Measurements from ENCODE around the gene TMEM200C.
A peak's percentile ranks its signal among the peaks of the same experiment; 100 is the strongest.

Gene TMEM200C

DNA sequence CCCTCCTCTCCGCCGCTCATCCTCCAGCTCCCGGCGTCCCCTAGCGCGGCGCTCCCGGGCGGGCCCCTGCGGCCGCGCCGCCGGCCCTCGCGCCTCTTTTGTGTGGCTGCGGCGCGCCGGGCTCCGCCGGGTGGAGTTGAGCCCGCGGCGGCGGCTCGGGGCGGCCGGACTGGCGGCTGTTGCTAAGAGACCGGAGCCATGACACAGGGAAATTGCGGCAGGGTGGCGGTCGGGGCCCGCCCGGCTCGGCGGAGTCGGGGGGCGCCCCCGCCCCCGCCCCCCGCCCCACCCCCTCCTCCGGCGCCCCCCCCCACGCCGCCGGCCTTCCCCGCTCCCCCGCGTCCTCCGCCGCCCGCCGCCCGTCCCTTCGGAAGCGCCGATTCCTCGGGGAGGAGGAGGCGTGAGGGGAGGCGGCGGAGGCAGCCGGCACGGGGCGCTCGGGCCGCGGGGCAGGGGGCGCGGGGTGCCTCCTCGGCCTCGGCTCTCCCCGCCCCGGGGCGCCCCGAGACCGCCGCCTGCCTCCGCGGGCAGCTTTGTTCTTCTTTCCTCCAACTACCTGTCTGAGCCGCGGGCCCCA, at the start of gene TMEM200C:
Gene TMEM200C, minus strand, starts transcription at position 224 of the 577 bp plus-strand sequence. CDS start 3,459 bp downstream, outside the sequence.
- no peak for DNase-seq

DNA sequence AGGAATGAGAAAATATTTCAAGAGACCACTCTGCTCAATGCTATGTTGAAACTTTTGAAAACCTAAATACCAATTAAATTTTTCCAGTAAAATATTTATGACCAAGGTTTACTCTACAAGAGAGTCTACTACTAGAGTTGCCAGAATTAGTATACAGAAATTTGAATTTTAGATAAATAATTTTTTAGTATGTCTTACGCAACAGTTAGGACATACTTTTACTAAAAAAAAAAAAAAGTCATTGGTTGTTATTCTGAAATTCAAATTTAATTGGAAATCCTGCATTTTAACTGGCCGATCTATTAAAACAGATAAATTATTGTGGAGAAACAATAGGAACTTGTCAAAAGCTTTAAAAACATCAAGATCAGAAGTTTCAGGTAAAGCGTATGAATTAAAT, 49.1 kb upstream of the TMEM200C start:
- DNase-seq, result no peak

DNA sequence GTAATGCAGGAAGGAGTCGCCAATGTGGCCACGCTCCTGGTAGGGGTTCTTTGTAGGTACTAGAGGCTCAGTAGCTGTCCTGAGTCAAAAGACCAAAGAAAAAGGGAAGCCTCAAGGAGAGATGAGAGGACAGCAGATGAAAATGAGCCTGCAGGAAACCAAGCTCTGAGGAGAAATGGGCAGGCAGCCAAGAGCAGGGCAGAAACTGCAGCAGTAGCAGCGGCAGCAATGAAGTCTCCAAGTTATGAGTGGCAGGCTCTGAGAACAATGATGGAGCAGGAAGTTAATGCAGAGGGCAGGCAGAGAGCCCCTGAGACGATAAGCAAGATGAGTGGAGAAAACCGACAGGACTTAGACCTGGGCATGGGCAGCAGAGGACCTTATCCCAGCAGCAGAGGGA, 48.2 kb upstream of the TMEM200C start:
- no peak for DNase-seq

DNA sequence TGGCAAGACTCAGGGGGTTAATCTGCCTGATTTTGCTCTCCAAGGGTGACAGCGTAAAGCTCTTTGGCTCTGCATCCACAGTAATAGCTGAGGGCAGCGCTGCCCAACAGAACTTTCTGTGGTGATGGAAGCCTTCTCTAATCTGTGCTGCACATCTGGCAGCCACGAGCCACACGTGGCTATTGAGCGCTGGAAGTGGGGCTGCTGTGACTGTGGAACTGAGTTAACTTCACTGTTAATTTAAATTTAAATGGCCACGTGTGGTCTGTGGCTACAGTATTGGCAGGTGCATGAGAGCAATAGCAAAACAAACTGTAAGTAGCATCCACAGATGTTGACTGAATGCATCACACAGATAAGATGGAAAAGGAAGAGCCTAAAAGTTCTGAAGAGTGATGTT, 47.3 kb upstream of the TMEM200C start:
- no peak for DNase-seq

DNA sequence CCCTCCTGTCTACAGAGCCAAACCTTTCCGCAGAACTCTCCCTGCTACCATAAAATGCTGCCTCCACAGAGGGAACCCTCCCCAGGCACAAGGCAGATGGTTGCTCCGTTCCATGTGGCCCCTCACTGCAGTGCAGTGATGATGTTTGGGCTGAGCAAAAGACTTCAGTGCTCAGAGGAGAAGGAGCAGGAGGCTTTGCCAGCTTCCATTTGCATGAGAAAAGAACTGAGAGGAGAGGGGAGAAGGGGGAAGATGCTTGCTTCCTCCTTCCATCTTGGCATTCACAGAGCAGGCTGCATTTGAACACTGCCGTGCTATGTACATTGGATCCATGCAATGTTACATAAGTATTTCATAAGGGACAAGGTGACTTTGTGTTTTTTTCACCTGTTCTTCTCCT, 46.6 kb upstream of the TMEM200C start:
- no peak for DNase-seq

DNA sequence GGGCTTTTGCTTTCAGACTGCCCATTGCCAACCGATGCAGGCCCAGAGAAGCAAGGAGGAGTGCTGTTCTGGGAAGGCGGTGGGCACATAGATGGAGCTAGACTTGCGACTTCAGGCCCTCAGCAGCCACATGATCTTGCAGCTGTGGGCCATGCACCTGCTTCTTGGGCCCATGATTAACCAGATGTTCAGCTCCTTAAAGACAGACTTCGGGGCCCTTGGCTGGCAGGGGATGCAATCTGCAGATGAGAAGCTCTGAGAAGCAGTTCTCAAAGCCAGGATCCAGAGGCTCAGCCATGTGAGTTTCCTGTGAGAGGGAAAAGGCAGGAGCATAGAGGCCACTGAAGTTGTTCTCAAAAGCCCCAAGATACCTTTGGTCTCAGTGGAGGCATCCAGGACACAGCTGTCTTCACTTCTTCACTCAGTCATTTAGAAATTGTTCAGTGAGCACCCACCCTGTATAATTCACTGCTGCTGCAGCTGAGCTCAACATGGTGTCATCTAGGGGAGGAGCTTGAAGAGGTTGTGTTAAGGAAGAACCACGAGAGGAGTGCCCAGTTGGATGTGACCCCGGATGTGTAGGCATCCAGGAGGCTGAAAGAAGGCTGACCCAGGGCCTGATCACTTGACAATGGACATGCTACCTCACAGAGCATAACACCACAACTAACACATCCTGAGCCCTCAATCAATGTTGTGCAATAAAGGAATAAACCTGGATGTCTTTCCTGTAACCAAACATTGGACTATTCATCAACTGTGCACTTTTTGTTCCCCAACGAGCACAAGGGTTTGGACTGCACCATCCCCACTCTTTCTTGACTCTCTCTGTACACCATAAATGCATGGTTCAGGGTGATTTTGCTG, 44.7 kb upstream of the TMEM200C start:
- DNase-seq, result no peak

DNA sequence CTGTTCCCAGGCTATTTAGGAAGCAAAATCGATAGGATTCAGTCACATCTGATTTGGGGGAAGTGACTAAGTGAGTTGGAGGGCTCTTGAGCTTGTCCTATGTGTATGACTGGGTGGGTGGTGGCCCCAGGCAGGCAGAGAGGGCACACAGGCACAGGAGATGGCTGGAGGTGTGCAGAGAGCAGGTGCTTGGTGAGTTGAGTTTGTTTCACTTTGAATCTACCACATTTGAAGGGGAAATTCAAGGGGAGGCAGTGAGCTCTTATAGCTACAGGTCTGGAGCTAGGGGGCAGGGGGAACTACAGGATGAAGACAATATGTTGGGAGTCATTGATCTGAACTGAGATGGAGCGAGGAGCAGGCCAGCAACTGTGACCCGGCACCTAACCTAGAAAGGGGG, 42.5 kb upstream of the TMEM200C start:
- no peak for DNase-seq

DNA sequence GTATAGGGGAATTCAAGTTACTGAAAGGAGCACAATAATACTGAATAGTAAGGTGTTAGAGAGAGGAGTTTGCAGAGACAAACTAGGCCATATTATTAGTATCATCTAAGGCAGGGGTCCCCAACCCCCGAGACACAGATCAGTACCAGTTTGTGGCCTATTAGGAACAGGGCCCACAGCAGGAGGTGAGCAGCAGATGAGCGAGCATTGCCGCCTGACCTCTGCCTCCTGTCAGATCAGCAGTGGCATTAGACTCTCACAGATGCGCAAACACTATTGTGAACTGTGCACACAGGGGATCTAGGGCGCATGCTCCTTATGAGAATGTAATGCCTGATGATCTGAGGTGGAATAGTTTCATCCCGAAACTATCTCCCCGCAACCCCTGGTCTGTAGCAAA, 41.8 kb upstream of the TMEM200C start:
- no peak for DNase-seq

DNA sequence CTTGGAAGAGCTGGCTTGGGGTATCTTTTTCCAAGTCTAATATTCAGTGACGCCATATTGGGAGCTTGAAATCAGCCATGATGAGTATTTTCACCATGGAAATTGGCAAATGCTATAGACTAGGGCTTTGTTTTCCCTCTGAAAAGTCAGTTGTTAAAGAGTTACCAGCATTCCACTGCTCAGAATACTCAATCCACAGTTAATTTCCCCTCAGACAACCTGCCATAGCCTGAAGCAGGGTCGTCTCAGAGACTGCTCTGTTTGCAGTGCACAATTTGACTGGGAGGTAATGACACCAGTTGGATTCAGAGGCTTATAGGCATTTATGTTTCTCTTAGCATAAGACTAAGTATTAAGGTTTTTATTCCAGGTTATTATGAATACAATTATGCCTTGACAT, 35.5 kb upstream of the TMEM200C start:
- no peak for DNase-seq

DNA sequence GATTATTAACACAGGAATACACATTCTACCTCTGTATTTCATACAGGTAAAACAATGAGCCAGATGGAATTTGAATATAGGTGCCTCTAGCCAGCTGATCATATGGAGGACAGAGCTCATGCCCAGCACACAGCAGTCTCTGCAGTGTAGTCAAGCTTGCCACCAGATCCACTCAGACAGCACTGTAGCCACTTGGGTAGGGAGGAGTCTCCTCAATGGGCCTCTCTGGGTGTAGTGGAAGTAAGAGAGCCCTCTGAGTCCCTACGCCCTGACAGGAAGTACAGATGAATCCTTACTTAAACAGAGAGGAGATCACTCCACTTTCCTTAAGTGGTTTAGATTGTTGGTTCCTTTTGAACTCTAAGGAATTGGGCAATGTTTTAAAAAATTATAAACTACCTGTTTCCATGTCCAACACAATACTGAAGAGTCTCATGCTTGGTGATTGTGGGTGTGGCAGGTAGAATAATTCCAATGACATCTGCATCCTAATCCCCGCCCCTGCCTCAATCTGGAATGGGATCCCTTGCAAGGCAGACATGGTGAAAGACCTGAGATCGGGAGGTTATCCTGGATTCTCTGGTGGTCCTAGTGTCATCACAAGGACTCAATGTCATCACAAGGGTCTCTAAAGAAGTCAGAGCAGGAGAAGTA, 23.0 kb upstream of the TMEM200C start:
- no peak for DNase-seq

DNA sequence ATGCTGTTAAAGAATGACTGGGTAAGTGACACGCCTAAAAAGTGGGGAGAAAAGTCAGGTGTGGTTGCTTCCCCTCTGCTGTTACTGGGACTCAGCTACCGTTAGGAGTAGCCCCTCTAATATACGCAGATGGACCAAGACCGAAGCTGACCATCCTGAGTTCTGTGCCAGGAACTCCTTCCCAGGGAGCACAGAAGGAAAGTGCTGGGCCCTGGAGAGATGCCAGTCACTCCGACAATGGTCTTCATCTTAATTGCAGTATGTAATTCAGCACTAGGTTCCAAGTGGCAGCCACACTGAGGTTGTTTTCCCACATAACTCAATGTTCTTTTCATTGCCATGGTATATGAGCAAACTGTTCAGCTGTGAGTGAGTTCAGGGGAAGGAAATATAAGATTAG, 19.6 kb upstream of the TMEM200C start:
- DNase-seq, result no peak

DNA sequence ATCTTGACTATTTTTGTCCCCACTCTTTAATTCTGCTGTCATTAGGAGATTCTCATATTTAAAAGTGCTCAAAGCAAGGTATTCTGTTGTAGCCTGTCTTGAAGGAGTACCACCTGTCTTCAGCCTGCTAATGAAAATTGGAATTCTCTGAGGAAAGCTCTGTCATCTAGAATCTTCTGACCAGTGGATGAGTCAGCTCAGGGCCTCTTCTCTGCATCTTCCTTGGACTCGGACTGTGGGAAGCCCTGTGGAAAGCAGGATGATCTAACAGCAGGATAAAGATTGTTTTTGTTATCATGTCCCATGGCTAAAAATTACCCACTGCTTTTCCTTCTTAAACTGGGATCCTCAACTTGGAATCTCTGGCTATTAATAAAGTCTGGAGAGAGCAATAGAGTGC, 18.7 kb upstream of the TMEM200C start:
- no peak for DNase-seq

DNA sequence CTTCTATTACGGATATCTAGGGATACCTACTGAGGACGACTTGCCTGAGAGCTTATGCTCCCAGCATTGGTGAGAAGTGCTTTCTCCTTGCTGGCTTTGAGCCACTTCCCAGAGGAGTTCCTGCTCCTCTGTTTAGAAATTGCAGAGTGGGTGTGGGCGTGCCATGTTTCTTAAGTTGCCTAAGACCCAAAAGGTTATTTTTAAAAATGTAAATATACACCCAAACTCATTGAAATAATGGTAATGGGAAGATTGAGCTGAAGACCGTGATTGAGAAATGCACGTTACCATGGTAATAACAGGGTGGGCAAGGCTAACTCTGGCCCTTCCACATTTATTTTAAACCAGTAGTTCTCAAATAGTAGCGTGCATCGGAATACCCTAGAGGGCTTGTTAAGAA, 17.2 kb upstream of the TMEM200C start:
- DNase-seq, result no peak

DNA sequence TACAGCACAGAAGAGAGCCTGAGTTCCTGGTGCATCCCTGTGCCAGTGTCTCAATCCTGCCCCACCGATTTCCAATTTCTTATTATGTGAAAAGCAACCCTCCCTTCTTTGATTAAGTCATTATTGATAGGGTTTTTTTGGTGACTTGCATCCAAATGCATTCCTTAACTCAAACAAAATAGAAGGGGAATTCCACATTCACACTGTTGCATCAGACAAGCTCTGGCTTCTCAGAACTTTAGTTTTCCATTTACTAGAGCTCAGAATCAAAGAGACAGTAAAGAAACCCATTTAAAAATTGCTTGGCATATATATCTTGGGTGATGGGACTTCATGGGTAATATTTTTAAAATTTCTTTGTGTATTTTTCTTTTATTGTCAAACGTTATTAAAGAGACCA, 13.8 kb upstream of the TMEM200C start:
- no peak for DNase-seq

DNA sequence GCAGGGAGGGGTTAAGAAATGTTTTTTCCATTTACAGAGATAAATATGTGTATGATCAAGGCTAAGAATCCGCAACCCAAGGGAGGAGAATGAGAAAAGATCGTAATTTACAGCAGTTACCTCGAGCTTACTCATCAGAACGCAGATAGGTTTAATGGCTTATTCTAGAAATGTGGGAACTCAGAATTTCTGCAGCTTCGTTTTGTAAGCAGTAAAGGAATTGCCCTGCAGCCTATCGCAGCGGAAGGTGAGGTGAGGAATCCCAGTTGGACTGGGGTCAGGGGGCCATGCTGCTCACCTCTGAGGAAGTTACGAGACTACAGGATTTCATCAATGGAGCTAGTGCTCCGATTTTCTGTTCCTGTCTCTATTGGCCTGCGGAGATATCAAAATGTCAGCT, 8.1 kb upstream of the TMEM200C start:
- DNase-seq, result no peak

DNA sequence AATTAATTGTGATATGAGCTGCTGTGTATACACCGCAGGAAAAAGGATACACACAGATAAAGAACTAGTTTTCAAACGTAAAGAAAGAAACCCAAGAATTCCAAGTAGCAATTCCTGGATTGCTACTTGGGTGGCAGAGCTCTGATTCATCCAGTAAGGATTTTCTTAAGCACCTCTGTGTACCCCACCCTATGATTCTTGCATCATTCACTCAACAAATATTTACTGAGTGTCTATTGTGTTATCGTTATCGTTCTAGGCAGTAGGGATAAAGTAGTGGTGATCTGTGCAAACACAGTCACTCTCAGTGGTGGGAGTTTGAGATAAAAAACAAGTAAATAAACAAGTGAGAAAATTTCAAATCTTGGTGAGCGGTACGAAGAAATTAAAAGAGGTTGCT, 4.9 kb upstream of the TMEM200C start:
- no peak for DNase-seq

DNA sequence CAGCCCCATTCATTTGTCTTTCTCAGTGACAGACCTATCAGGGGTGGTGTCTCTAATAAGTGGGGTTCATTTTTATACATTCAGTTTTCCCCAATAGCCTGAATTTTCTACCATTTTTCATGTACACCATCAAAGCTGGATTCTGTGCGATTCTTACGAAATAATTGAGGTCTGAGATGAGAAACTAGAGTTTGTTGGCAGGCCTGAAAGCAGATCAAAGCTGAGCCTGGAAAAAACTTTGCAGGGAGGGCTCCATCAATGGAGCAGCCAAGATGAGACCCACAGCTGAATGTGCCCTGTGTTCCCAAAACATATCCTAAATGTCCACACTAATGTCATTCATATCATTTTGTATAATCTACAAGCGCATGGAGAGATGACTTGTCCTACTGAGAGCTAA, 4.5 kb upstream of the TMEM200C start:
- no peak for DNase-seq

DNA sequence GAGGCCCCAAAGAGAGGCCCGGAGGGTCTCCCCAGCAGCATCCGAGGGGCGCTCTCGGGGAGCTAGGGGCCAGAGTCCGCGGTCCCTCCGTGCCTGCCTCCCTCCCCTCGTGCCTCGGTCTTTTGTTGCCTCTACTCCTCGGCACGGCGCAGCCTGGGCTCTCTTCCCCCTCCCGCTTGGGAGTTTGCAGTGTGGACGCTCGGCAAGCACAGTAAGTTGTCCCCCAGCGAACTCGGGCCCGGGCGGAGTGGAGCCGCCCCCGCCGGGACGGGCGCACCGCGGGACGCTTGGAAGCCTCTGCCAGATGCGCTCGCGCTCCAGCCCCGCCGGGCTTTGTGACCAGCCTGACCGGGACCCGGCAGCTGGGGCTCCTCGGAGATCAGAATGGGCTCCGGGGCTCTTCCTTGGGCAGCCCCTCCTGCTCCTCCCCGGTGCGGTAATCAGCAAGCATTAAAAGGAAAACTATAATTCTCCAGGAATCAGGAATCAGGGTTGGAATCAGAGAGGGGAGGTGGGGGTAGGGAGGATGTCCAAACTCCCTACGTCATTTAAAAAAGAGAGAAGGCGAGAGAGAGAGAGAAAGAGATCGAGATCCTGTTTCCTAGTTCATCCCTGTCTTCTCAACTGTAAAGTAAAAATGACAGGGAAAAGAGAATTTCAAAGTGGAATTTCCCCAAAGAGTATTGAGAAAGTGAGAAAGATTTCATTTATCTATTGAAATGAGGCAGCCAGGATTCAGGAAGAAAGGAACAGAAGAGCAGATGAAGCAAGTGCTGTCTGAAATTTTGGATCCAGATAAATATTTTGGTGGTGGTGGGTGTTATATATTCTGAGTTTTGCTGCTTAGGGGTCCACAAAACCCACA, 786 bp upstream of the TMEM200C start:
- peak; percentile 7 for DNase-seq

DNA sequence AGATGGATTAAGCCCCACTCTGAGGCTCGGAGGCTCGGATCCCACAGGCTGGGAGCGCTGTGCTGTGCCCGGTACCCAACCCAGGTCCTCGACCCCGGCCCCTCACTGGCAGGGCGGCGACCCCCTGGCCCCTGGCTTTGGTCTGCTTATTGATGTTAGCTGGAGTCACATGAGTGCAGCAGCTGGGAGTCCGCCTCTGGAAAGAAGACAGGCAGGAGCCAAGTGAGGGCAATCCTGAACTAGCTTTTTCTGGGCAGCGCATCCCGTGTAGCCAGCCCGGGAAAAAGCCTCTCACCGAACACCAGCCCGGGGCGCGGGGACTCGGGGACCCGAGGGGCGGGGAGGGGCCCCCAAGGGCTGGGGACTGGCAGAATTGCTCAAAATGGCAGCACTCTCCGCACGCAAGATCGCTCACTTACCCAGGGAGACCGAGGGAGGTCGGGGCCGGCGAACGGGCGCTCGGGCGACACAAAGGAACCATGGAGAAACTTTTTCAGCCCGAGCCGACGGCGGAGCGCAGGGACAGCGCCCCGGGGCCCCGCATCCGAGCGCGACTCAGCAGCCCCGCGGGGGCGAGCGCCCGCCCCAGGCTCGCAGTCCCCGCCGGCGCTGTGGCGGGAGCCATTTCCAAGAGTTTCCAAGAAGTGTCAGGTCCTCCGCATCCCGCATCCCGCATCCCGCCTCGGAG, 567 bp downstream of the TMEM200C start:
- DNase-seq, result no peak

DNA sequence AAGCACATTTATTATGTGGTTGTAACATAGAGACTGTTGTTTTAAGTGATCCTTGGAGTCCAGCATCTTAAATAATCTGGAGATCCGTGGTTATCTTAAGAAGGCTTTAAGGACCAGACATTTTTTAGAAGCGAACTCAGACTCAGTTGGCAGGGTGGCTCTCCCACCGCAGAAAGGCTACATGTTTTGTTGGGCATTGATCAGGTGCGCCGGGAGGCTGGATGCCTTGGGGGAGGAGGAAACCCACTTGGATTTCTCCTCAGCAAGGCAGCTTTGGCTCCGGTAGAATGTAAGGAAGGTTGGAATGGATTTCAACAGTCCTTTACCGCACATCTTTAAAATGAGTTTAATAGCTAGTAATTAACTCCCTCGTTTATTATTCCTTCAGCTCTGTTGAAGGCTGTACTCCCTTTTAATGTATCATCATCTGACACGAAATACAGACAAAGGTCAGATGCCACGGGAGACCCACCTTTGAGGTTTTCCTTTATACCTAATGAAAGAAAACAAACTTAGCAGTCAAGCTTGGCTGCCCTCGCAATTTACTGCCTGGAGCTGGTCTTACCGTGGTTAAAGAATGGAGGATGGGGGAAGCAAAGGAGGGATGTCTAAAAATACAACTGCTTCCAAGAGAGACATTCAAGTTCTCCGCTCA, 1.2 kb downstream of the TMEM200C start:
- DNase-seq, result no peak

DNA sequence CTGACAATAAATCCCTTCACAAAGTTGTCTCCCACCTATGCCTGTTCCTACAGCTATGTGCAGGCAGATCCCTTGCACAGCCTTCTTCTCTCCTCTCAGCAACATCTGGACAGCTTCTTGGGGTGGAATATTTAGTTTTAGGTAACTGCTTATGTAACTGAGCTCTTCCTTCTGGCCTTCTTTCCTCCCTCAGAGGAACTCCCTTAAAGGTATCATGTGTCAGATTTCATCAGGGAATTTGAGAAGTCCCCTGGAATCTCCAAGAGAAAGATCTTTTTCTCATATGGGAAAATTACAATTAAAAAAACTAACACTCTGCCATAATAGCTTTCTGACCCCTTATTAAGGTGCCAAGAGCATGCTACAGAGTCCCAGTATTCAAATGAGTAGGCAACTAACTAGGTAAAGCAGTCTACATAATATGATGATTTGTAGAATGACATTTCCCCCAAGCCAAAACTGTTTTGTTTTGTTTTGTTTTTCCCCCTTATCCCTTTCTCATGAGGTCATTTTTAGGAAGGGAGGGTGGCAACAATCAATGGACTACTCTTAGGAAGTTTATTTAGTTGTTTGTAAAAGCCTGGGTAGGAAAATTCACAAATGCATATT, 2.4 kb downstream of the TMEM200C start:
- DNase-seq, result no peak

DNA sequence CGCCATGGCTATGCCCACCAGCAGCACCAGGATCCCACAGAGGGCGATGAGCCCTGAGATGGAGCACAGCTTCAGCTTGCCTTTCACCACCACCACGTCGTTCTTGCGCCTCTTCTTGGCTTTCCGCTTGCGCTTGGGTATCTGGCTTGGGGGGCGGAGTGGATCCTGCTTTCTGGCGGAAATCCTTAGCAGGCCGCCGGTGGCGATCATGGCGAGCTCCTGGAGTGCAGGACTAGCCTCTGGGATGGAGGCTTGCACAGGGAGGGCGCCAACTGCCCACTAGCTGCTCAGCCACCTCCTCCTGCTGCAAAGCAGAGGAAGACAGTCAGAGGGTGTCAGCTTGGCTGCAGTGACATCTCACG, 3.5 kb downstream of the TMEM200C start:
- DNase-seq, result no peak

Data from stimulated activated CD4-positive, alpha-beta T cell treated with anti-CD3 and anti-CD28 coated beads, Interleukin-4, amount 100 ng/mL, for 1 hour (primary cell).